ENCODE data around the gene HDAC4.

HDAC4 gene

GRCh38 chr2:239310401-239311061 is 90.3 kb downstream of the HDAC4 start:
- H3K4me3 ChIP-seq (ENCODE audit: low read depth, low read length) = no peak overlapping the region
- H3K4me1 ChIP-seq (ENCODE audit: control insufficient read depth, insufficient read depth, low read length) = no peaks in the 10 kb centered on the region
- no peaks in the 10 kb centered on the region for H3K36me3 ChIP-seq (ENCODE audit: control insufficient read depth in 2 of 2, insufficient read depth in 1 of 2, low read length in 2 of 2)
- CTCF ChIA-PET = no interaction called here
- TF ChIP-seq ZNF214 (tag by site-specific recombination; IDR thresholded peaks at IDR 0.05; ENCODE audit: borderline replicate concordance) (no peak), ZNF433 (tag by site-specific recombination; IDR thresholded peaks at IDR 0.05; ENCODE audit: low read depth) (no peak), ZNF529 (tag by site-specific recombination; IDR thresholded peaks at IDR 0.05; ENCODE audit: insufficient replicate concordance) (no peak), ZBTB20 (tag by site-specific recombination; IDR thresholded peaks at IDR 0.05) (no peak), ZNF292 (tag by site-specific recombination; IDR thresholded peaks at IDR 0.05; ENCODE audit: borderline replicate concordance, low read depth) (no peak), HOXA7 (CRISPR knock-in tag; IDR thresholded peaks at IDR 0.05; ENCODE audit: borderline replicate concordance) (no peak), ZNF707 (tag by site-specific recombination; IDR thresholded peaks at IDR 0.05) (no peak), ZNF791 (tag by site-specific recombination; IDR thresholded peaks at IDR 0.05) (no peak), ZNF324 (tag by site-specific recombination; IDR thresholded peaks at IDR 0.05) (no peak), ZNF488 (tag by site-specific recombination; IDR thresholded peaks at IDR 0.05) (no peak), ZNF280D (tag by site-specific recombination; IDR thresholded peaks at IDR 0.05) (no peak), ZNF580 (tag by site-specific recombination; IDR thresholded peaks at IDR 0.05) (no peak), ZBTB17 (tag by site-specific recombination; IDR thresholded peaks at IDR 0.05) (no peak), ZNF837 (tag by site-specific recombination; IDR thresholded peaks at IDR 0.05) (no peak), ZNF174 (tag by site-specific recombination; IDR thresholded peaks at IDR 0.05) (no peak)
- H3K9me3 ChIP-seq (ENCODE audit: control insufficient read depth, insufficient read depth, low read depth, low read length) = no peaks in the 10 kb centered on the region
- POLR2A ChIA-PET = no interaction called here
- no peak overlapping the region for H3K27ac ChIP-seq (ENCODE audit: extremely low read depth, low read depth, low read length)

- H3K36me3 ChIP-seq (ENCODE audit: control insufficient read depth in 2 of 2, insufficient read depth in 1 of 2, low read length in 2 of 2) = no peaks in the 10 kb centered on the region
- H3K4me3 ChIP-seq (ENCODE audit: low read depth, low read length) = no peak overlapping the region
- H3K27ac ChIP-seq (ENCODE audit: extremely low read depth, low read depth, low read length) = no peak overlapping the region
- ChIA-PET POLR2A (no interaction called here), CTCF (no interaction called here)
- TF ChIP-seq ZNF211 (tag by site-specific recombination; IDR thresholded peaks at IDR 0.05; ENCODE audit: low read depth) = no peak
- TF ChIP-seq ZNF529 (tag by site-specific recombination; IDR thresholded peaks at IDR 0.05; ENCODE audit: insufficient replicate concordance) = no peak
- no peak for TF ChIP-seq KLF1 (tag by site-specific recombination; IDR thresholded peaks at IDR 0.05)
- TF ChIP-seq KLF8 (tag by site-specific recombination; IDR thresholded peaks at IDR 0.05) = no peak
- no peaks in the 10 kb centered on the region for H3K4me1 ChIP-seq (ENCODE audit: control insufficient read depth, insufficient read depth, low read length)
- no peaks in the 10 kb centered on the region for H3K9me3 ChIP-seq (ENCODE audit: control insufficient read depth, insufficient read depth, low read depth, low read length)
Observed at GRCh38 chr2:239309398-239310245, 91.2 kb downstream of the HDAC4 start.
